HFFc6 (cell line): Measurements from ENCODE around the gene LIMS3. TPM values are rescaled to one million over a fixed set of nuclear protein-coding genes. Genes with fewer than 3 reads are reported as not detected.
"Not testable (repeated sequence)": the region's sequence is repeated elsewhere in the genome, so short reads cannot be mapped to it uniquely, and the experiment has no call there.

ENCODE experiments used
- DNase-seq: peaks from one replicate; pipeline ENCODE4 v3.0.0-alpha.2; 2018
- H3K27ac Mint-ChIP-seq: 2 replicates; pipeline ENCODE4 v1.8.0; 2020; ENCODE audit warnings: mild to moderate bottlenecking, mixed read lengths
- H3K27me3 Mint-ChIP-seq: 2 replicates; pipeline ENCODE4 v1.8.0; 2021; ENCODE audit warnings: mild to moderate bottlenecking, moderate library complexity, mixed read lengths; ENCODE audit not compliant: insufficient read depth
- H3K36me3 Mint-ChIP-seq: 2 replicates; pipeline ENCODE4 v1.8.0; 2021; ENCODE audit warnings: low read depth, mixed read lengths
- H3K4me1 Mint-ChIP-seq: 2 replicates; pipeline ENCODE4 v1.8.0; 2020; ENCODE audit warnings: low read depth, mixed read lengths
- H3K4me3 Mint-ChIP-seq: 2 replicates; pipeline ENCODE4 v1.8.0; 2020; ENCODE audit warnings: mild to moderate bottlenecking, moderate library complexity, mixed read lengths
- H3K9me3 Mint-ChIP-seq: 2 replicates; pipeline ENCODE4 v1.8.0; 2020; ENCODE audit warnings: mild to moderate bottlenecking, mixed read lengths
- total RNA-seq, 6 experiments: library from RNA; stranded (reverse); fragmentation: NEBNext Ultra II Directional; extraction: Animal tissue kit (Norgen Biotek cat#: 25700); gene quantifications; 2 replicates in 1 of 6; 3 replicates in 5 of 6; pipeline ENCODE4 v1.2.3, GENCODE V29; 2021

The LIMS3 gene
- total RNA-seq, 6 experiments from 2014 or later: 0.30 to 2.7 (median 1.2) TPM; not detected in 1

DNA sequence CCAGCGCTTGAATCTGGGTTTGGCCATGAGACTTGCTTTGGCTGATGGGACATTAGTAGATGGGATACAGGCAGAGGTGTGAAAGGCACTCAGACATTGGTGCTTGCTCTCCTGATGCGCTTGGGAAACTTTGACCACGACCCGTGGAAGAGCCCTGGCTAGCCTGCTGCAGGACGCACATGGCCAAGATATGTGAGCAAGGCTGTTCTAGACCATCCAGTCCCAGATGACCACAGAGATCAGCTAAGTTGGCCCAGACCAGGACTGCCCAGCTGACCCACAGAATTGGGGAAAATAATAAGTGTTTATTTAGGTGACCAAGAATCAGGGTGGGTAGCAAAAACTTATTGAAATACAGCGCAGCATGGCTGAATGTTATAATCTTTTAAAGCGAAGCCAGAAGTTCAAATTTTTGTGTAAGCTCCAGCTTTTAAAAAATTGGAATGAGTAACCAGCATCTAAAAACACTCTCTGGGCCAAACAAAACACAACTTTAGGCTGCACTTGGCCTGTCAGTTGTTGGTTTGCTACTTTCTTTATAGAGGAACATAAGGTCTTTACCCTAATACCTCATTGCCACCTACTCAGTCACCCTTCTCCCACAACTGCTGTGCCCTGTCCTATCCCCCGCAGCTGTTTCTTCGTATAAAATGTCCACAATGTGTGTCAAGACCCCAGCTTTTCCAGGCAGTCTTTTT is 51.8 kb downstream of the LIMS3 start:
- not testable (repeated sequence) for DNase-seq, H3K4me1 Mint-ChIP-seq, H3K27ac Mint-ChIP-seq, H3K9me3 Mint-ChIP-seq, H3K36me3 Mint-ChIP-seq, H3K27me3 Mint-ChIP-seq, H3K4me3 Mint-ChIP-seq

- not testable (repeated sequence) for H3K4me1 Mint-ChIP-seq, H3K27me3 Mint-ChIP-seq, H3K4me3 Mint-ChIP-seq, H3K27ac Mint-ChIP-seq, H3K36me3 Mint-ChIP-seq, H3K9me3 Mint-ChIP-seq, DNase-seq
These were observed 65.5 kb downstream of the LIMS3 start for GRCh38 chr2:109963942-109964341.

DNA sequence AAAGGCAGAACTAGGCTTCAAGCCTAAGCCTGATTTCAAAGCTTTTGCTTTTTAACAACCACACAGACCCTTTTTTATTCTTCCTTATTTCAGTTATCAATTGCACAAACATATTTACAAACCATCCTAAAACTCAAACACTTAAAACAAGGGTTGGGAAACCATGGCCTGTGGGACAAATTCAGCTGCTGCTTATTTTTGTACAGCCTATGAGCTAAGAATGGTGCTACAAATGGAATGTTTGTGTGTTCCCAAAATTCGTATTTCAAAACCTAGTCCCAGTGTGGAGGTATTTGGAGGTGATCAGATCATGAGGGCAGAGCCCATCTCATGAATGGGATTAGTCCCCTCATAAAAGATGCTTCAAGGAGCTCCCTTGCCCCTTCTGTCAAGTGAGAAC is 67.0 kb downstream of the LIMS3 start:
- not testable (repeated sequence) for H3K27ac Mint-ChIP-seq, H3K27me3 Mint-ChIP-seq, H3K36me3 Mint-ChIP-seq, H3K4me1 Mint-ChIP-seq, H3K9me3 Mint-ChIP-seq, H3K4me3 Mint-ChIP-seq, DNase-seq

DNA sequence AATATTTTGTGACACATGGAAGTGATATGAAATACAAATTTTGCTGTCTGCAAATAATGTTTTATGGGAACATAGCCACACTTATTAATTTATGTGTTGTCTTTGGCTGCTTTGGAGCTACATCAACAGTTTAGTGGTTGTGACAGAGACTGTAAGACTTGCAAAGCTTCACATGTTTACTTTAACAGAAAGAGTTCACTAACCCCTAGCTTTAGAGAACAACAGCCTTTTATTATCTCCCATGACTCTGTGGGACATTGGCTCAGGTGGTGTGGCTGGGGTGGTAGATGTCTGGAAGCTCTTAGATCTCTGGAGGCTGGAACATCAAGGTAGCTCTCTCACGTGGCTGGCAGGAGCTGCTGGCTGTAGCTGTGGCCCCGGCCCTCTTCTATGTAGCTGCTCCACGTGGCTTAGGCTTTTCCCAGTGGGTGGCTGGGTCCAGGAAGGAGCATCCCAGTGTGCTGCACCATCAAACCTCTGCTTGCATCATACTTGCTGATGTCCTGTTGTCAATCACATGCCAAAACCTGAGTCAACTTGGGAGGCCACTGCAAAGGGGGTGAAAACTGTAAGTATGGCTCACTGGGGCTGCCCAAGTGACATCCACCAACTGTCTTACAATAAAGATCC is 67.7 kb downstream of the LIMS3 start:
- H3K36me3 Mint-ChIP-seq, H3K27ac Mint-ChIP-seq, H3K4me3 Mint-ChIP-seq, H3K4me1 Mint-ChIP-seq, H3K27me3 Mint-ChIP-seq, DNase-seq, H3K9me3 Mint-ChIP-seq: not testable (repeated sequence)

GRCh38 chr2:109966858-109967257 is 68.4 kb downstream of the LIMS3 start:
- not testable (repeated sequence) for H3K9me3 Mint-ChIP-seq, H3K27ac Mint-ChIP-seq, H3K36me3 Mint-ChIP-seq, H3K4me3 Mint-ChIP-seq, DNase-seq, H3K4me1 Mint-ChIP-seq, H3K27me3 Mint-ChIP-seq

DNA sequence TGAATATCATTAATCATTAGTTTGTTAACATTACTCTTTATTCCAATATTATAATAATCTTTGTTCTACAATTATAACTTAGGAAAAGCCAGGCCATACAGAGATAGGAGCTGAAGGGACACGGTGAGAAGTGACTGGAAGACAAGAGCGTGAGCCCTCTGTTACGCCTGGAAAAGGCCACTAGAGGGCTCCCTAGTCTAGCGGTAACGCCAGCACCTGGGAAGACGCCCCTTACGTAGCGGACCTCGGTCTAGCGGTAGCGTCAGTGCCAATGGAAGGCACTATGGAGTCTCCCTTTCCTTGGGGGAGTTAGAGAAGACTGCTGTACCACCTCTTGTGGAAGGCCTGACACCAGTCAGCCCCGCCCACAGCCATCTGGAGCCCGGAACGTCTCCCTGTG is 71.4 kb downstream of the LIMS3 start:
- DNase-seq, H3K4me3 Mint-ChIP-seq: not testable (repeated sequence)

DNA sequence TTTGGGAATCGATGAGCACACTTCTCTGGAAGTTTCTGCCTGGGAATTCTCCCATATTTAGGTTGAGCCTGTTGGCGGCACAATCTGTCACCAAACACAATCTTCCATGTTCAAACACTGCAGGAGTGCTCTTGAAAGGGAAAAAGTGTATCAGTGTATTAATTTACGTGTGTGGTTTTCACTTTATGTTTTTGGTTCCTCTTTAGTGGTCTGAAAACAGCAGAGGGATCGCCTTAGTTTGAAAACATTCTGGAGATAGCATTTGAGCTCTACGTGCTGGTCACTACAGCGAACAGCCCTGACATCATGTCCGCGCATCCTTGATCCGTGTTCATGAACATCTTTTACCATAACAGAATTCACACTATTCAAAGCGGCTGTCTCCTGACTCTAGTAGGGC is 73.2 kb downstream of the LIMS3 start:
- not testable (repeated sequence) for H3K27me3 Mint-ChIP-seq, H3K4me3 Mint-ChIP-seq, H3K4me1 Mint-ChIP-seq, DNase-seq, H3K9me3 Mint-ChIP-seq, H3K36me3 Mint-ChIP-seq, H3K27ac Mint-ChIP-seq

More for the DNA sequence above, 71.4 kb downstream of the LIMS3 start:
- not testable (repeated sequence) for H3K27ac Mint-ChIP-seq, H3K9me3 Mint-ChIP-seq, H3K36me3 Mint-ChIP-seq, H3K27me3 Mint-ChIP-seq, H3K4me1 Mint-ChIP-seq

Other genes starting within 250 kb of the LIMS3 start
- 10 to 100 TPM; 14.5 to 22.4 (median 17.4) TPM for gene RGPD5, start 104.4 kb upstream of the LIMS3 start, total RNA-seq
- 10 to 100 TPM; 23.7 to 40.9 (median 28.5) TPM for gene MALL, start 217.1 kb downstream of the LIMS3 start, total RNA-seq